GM12878 (cell line): Measurements from ENCODE around the gene MAN2B2.

ENCODE experiments used
- FOS ChIP-seq: IDR thresholded peaks from 3 replicates; pipeline ENCODE4 v1.6.1; 2011; ENCODE audit warnings: borderline replicate concordance; ENCODE audit not compliant: insufficient read length; ENCODE audit errors: extremely low read depth
- NR2F1 ChIP-seq: fragments of 450-650 bp; conservative IDR thresholded peaks from 2 replicates; pipeline ENCODE4 v1.6.1; 2017; ENCODE audit warnings: mild to moderate bottlenecking
- RAD21 ChIP-seq: IDR thresholded peaks from 2 replicates; pipeline ENCODE4 v1.6.1; 2011; ENCODE audit warnings: mild to moderate bottlenecking, low read depth, low read length, moderate library complexity; ENCODE audit not compliant: insufficient read depth
- TF ChIP-seq, protein P1 (sequence below): fragments of 450-650 bp; formaldehyde crosslinking; IDR thresholded peaks from 2 replicates; pipeline ENCODE4 v1.4.0; 2022; ENCODE audit warnings: mild to moderate bottlenecking, moderate library complexity
- TF ChIP-seq, protein P2 (sequence below): IDR thresholded peaks from 2 replicates; pipeline ENCODE4 v1.6.1; 2012; ENCODE audit warnings: mild to moderate bottlenecking, low read depth, low read length

DNA sequence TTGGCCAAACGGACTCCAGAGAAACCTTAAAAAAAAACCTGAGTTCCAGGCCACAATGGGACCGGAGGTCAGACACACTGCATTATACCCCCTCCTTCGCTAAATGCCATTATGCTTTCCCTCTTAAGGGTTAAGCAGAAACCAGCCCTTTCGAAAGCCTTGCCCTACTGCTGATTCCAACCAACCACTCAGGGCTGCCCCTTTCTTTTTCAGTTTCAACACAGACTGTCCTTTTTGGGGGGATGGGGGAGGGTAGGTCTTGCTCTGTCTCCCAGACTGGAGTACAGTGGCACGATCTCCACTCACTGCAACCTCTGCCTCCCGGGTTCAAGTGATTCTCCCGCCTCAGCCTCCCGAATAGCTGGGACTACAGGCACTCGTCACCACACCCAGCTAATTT lies 49.5 kb upstream of the MAN2B2 start:
- TF ChIP-seq, protein P1, sequence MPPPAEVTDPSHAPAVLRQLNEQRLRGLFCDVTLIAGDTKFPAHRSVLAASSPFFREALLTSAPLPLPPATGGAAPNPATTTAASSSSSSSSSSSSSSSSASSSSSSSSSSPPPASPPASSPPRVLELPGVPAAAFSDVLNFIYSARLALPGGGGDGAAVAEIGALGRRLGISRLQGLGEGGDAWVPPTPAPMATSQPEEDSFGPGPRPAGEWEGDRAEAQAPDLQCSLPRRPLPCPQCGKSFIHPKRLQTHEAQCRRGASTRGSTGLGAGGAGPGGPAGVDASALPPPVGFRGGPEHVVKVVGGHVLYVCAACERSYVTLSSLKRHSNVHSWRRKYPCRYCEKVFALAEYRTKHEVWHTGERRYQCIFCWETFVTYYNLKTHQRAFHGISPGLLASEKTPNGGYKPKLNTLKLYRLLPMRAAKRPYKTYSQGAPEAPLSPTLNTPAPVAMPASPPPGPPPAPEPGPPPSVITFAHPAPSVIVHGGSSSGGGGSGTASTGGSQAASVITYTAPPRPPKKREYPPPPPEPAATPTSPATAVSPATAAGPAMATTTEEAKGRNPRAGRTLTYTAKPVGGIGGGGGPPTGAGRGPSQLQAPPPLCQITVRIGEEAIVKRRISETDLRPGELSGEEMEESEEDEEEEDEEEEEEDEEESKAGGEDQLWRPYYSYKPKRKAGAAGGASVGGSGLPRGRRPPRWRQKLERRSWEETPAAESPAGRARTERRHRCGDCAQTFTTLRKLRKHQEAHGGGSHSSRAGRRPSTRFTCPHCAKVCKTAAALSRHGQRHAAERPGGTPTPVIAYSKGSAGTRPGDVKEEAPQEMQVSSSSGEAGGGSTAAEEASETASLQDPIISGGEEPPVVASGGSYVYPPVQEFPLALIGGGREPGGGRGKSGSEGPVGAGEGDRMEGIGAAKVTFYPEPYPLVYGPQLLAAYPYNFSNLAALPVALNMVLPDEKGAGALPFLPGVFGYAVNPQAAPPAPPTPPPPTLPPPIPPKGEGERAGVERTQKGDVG (CRISPR knock-in tag), result no peak
- TF ChIP-seq RAD21 (no peak), NR2F1 (no peak), FOS (no peak)
- TF ChIP-seq, protein P2, sequence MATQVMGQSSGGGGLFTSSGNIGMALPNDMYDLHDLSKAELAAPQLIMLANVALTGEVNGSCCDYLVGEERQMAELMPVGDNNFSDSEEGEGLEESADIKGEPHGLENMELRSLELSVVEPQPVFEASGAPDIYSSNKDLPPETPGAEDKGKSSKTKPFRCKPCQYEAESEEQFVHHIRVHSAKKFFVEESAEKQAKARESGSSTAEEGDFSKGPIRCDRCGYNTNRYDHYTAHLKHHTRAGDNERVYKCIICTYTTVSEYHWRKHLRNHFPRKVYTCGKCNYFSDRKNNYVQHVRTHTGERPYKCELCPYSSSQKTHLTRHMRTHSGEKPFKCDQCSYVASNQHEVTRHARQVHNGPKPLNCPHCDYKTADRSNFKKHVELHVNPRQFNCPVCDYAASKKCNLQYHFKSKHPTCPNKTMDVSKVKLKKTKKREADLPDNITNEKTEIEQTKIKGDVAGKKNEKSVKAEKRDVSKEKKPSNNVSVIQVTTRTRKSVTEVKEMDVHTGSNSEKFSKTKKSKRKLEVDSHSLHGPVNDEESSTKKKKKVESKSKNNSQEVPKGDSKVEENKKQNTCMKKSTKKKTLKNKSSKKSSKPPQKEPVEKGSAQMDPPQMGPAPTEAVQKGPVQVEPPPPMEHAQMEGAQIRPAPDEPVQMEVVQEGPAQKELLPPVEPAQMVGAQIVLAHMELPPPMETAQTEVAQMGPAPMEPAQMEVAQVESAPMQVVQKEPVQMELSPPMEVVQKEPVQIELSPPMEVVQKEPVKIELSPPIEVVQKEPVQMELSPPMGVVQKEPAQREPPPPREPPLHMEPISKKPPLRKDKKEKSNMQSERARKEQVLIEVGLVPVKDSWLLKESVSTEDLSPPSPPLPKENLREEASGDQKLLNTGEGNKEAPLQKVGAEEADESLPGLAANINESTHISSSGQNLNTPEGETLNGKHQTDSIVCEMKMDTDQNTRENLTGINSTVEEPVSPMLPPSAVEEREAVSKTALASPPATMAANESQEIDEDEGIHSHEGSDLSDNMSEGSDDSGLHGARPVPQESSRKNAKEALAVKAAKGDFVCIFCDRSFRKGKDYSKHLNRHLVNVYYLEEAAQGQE, result no peak
